ENCODE data around the gene AOPEP. TPM values are rescaled to one million over a fixed set of nuclear protein-coding genes. Genes with fewer than 3 reads are reported as not detected.

Gene AOPEP
- total and polyA plus RNA-seq, 2 donors (not counting 1 experiment from before 2014, with no cell fraction given), result 66.1 to 94.1 TPM

GRCh38 chr9:94991961-94992907 lies 265.7 kb downstream of the AOPEP start:
- H3K79me2 ChIP-seq (ENCODE audit: control insufficient read depth, insufficient read depth, low read length), result no peaks in the 10 kb centered on the region
- H3K27ac ChIP-seq (ENCODE audit: insufficient read depth, low read length), result no peak overlapping the region
- no peak overlapping the region for H2AFZ ChIP-seq (ENCODE audit: low read length)
- peaks cover 4% of the 10 kb centered on the region for H3K4me1 ChIP-seq (ENCODE audit: control insufficient read depth, extremely low read depth, insufficient read depth, low read length)
- no peaks in the 10 kb centered on the region for H3K9me3 ChIP-seq (ENCODE audit: control insufficient read depth, insufficient read depth, low read depth, low read length)
- TF ChIP-seq EZH2 (IDR thresholded peaks at IDR 0.05; ENCODE audit: low read length, missing control alignments) (no peak), CTCF (conservative IDR thresholded peaks at IDR 0.05 in 1 of 2, IDR thresholded peaks at IDR 0.05 in 1 of 2; ENCODE audit: low read depth in 1 of 2, low read length in 2 of 2) (no peak)
- H3K36me3 ChIP-seq (ENCODE audit: control insufficient read depth, insufficient read depth, low read length), result no peaks in the 10 kb centered on the region
- no peak overlapping the region for H3K4me2 ChIP-seq (ENCODE audit: extremely low read depth, insufficient read depth, low read length)
- H4K20me1 ChIP-seq (ENCODE audit: control insufficient read depth, extremely low read depth, insufficient read depth, low read length), result no peaks in the 10 kb centered on the region
- DNase-seq (ENCODE audit: low read depth in 2 of 2), result no peak
- H3K4me3 ChIP-seq (replicated peaks in 1 of 4; ENCODE audit: control extremely low read depth in 1 of 4, insufficient read depth in 1 of 4, low read depth in 3 of 4, low read length in 4 of 4), result no peak overlapping the region
- no peak overlapping the region for H3K9ac ChIP-seq (ENCODE audit: insufficient read depth, low read length)
- H3K27me3 ChIP-seq (ENCODE audit: control insufficient read depth, insufficient read depth, low read length), result no peaks in the 10 kb centered on the region

DNA sequence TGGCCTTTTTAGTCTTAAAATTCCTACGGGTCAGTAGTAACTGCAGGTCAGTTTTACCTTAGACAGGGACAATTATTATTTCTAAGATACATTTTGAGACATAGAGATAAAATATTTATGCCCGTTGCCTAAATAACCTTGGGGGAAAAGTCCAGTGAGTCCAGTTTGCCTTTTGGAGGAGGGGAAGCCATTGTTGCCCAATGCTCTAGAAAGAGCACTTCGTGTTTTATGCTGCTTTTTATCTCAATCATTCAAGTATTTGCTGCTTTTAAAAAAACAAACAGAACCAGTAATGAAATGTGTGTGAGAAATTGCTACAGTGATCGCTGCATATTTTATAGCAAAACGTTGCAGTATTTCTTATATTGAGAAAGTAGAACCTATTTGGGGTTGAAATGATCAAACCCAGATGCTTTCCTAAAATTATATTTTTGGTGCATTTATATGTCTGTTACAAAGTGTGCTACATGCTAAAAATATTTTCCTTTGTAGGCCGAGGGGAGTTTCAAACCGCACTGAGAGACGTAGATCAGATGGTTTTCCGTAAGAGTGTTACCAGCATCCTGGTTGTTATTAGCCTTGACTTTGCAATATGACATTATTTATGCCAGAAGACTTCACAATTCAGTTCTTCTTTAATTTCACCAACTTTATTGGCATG lies 266.8 kb downstream of the AOPEP start:
- H3K27ac ChIP-seq (ENCODE audit: insufficient read depth, low read length), result no peak overlapping the region
- H3K79me2 ChIP-seq (ENCODE audit: control insufficient read depth, insufficient read depth, low read length), result no peaks in the 10 kb centered on the region
- H4K20me1 ChIP-seq (ENCODE audit: control insufficient read depth, extremely low read depth, insufficient read depth, low read length), result no peaks in the 10 kb centered on the region
- H3K4me2 ChIP-seq (ENCODE audit: extremely low read depth, insufficient read depth, low read length), result no peak overlapping the region
- H3K9me3 ChIP-seq (ENCODE audit: control insufficient read depth, insufficient read depth, low read depth, low read length), result no peaks in the 10 kb centered on the region
- no peak for TF ChIP-seq EZH2 (IDR thresholded peaks at IDR 0.05; ENCODE audit: low read length, missing control alignments)
- no peaks in the 10 kb centered on the region for H3K27me3 ChIP-seq (ENCODE audit: control insufficient read depth, insufficient read depth, low read length)
- no peaks in the 10 kb centered on the region for H3K36me3 ChIP-seq (ENCODE audit: control insufficient read depth, insufficient read depth, low read length)
- DNase-seq (ENCODE audit: low read depth in 2 of 2), result no peak
- no peak overlapping the region for H2AFZ ChIP-seq (ENCODE audit: low read length)
- peaks cover 4% of the 10 kb centered on the region for H3K4me1 ChIP-seq (ENCODE audit: control insufficient read depth, extremely low read depth, insufficient read depth, low read length)
- no peak overlapping the region for H3K9ac ChIP-seq (ENCODE audit: insufficient read depth, low read length)
- H3K4me3 ChIP-seq (replicated peaks in 1 of 4; ENCODE audit: control extremely low read depth in 1 of 4, insufficient read depth in 1 of 4, low read depth in 3 of 4, low read length in 4 of 4), result no peak overlapping the region

- Histone ChIP-seq H3K27me3 (ENCODE audit: control insufficient read depth, insufficient read depth, low read length) (no peaks in the 10 kb centered on the region), H3K4me2 (ENCODE audit: extremely low read depth, insufficient read depth, low read length) (no peak overlapping the region), H3K4me3 (replicated peaks in 1 of 4; ENCODE audit: control extremely low read depth in 1 of 4, insufficient read depth in 1 of 4, low read depth in 3 of 4, low read length in 4 of 4) (no peak overlapping the region), H3K27ac (ENCODE audit: insufficient read depth, low read length) (no peak overlapping the region), H3K79me2 (ENCODE audit: control insufficient read depth, insufficient read depth, low read length) (no peaks in the 10 kb centered on the region), H3K9ac (ENCODE audit: insufficient read depth, low read length) (no peak overlapping the region), H3K4me1 (ENCODE audit: control insufficient read depth, extremely low read depth, insufficient read depth, low read length) (peaks cover 4% of the 10 kb centered on the region), H4K20me1 (ENCODE audit: control insufficient read depth, extremely low read depth, insufficient read depth, low read length) (no peaks in the 10 kb centered on the region), H3K9me3 (ENCODE audit: control insufficient read depth, insufficient read depth, low read depth, low read length) (no peaks in the 10 kb centered on the region), H3K36me3 (ENCODE audit: control insufficient read depth, insufficient read depth, low read length) (no peaks in the 10 kb centered on the region), H2AFZ (ENCODE audit: low read length) (no peak overlapping the region)
- TF ChIP-seq EZH2 (IDR thresholded peaks at IDR 0.05; ENCODE audit: low read length, missing control alignments) (no peak), CTCF (conservative IDR thresholded peaks at IDR 0.05 in 1 of 2, IDR thresholded peaks at IDR 0.05 in 1 of 2; ENCODE audit: low read depth in 1 of 2, low read length in 2 of 2) (no peak)
- DNase-seq (ENCODE audit: low read depth in 2 of 2), result no peak
Observed at GRCh38 chr9:94993821-94994165, 267.3 kb downstream of the AOPEP start.
